ENCODE results near the gene E2F3.

E2F3 gene

DNA sequence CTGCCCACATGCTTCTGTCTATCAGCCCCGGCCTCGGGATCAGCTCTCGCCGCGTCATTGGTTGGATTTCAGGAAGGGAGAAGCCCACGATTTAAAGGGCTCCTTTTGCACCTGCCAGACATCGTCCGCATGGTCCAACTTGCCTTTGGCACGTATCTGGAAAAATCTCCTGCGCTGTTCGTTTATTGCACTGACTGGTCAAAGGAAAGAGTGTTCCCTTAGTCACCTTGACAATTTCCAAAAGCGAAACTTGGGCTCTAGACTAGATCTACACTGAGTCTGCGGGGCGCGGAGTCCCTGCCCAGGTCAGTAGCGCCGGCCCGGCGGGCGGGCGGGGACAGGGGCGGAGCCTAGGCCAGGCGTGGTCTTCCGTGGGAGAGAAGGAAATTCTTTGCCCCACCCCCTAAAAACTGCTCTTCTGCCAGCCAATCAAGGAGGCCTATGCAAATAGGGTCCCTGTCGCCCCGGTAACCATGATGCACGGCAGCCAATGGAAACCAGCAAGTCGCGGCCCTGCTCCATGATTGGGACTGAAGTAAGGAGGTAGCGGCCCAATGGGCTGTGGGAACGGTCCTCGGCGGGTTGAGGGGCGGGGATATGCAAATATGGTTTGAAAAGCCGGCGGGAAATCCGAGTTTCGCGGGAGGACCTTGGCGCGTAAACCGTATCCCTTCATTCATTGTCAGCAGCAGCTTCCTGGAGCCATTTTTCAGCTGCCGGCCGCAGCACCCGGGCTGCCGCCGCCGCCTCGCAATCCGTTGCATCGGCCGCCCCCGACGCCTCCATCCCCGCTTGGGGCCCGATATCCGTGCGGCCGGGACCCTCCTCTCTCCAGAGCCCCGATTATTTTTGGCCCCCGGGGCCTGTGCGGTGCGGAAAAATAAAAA, at the start of gene E2F3:
Gene E2F3, plus strand, starts transcription at position 675 of the 887 bp plus-strand sequence. CDS start 354 bp downstream, outside the sequence.
- DNase-seq, result peak; percentile 100

GRCh38 chr6:20352346-20352745, 49.3 kb upstream of the E2F3 start:
- DNase-seq, result no peak

GRCh38 chr6:20353134-20353533, 48.5 kb upstream of the E2F3 start:
- no peak for DNase-seq

DNA sequence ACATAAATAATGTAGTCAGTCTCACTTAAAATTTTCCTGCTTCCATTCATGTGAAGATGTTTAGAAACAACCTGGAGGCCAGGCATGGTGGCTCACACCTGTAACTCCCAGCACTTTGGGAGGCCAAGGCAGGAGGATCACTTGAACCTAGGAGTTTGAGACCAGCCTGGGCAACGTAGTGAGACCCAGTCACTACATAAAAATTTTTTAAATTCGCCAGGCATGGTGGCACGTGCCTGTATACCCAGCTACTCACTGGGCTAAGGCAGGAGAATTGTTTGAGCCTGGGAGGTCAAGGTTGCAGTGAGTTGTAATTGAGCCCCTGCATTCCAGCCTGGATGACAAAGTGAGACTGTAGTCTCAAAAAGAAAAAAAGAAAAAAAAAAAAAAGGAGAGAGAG, 47.3 kb upstream of the E2F3 start:
- no peak for DNase-seq

GRCh38 chr6:20360471-20361119, 41.1 kb upstream of the E2F3 start:
- DNase-seq, result no peak

- DNase-seq, result no peak
These were observed 39.1 kb upstream of the E2F3 start for GRCh38 chr6:20362623-20363022.

- no peak for DNase-seq
These were observed 37.4 kb upstream of the E2F3 start for GRCh38 chr6:20364327-20364726.

GRCh38 chr6:20365456-20365855, 36.2 kb upstream of the E2F3 start:
- DNase-seq, result no peak

GRCh38 chr6:20366082-20366830, 35.4 kb upstream of the E2F3 start:
- DNase-seq, result peak; percentile 62

GRCh38 chr6:20367743-20368485, 33.8 kb upstream of the E2F3 start:
- no peak for DNase-seq

- DNase-seq, result no peak
These were observed 31.3 kb upstream of the E2F3 start for GRCh38 chr6:20370393-20370792.

DNA sequence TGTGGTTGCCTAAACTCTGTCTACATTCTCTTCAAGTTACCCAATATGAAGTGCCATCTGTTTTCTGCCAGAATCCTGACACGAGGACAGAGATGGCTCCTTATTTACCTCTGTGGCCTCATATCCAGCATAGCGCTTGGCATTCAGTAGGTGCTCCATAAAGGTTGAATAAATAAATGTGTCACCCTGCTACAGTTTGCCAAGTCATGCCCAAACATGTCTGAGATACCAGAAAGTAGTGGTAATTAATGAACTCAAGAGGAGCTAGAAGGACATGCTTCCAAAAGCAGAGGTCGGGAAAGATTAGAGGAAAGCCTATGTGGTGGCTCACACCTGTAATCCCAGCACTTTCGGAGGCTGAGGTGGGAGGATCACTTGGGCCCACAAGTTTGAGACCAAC, 30.9 kb upstream of the E2F3 start:
- no peak for DNase-seq

GRCh38 chr6:20375436-20375835, 26.2 kb upstream of the E2F3 start:
- DNase-seq, result no peak

- no peak for DNase-seq
These were observed 23.9 kb upstream of the E2F3 start for GRCh38 chr6:20377623-20378265.

- DNase-seq, result no peak
These were observed 22.4 kb upstream of the E2F3 start for GRCh38 chr6:20379231-20379630.

GRCh38 chr6:20386218-20386617, 15.5 kb upstream of the E2F3 start:
- no peak for DNase-seq

DNA sequence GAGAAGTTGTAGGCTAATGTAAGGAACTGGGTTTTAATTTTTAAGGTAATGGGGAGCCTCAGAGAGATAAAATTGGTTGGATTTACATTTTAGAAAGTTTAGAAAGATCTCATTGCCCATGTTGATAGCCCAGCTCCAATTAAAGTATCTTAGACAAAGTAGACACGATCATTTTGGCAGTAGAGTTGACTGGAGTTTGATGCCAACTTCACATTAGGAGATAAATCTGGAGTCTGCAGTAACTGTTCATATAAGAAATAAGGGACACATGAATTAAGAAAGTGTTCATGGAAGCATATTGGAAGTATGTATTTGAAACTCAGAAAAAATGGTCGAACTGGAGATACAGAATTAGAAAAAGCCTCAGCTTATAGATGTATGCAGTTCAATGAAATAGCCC, 12.6 kb upstream of the E2F3 start:
- no peak for DNase-seq

GRCh38 chr6:20393297-20393696, 8.4 kb upstream of the E2F3 start:
- DNase-seq, result no peak

GRCh38 chr6:20399518-20399917, 2.2 kb upstream of the E2F3 start:
- DNase-seq, result no peak

- no peak for DNase-seq
These were observed 1.0 kb upstream of the E2F3 start for GRCh38 chr6:20400456-20401204.

GRCh38 chr6:20402092-20402341, 338 bp downstream of the E2F3 start:
- DNase-seq, result no peak
